A172 (cell line): ENCODE measurements around the gene LAMTOR5. TPM values are rescaled to one million over a fixed set of nuclear protein-coding genes. Genes with fewer than 3 reads are reported as not detected.

Experiments used
- DNase-seq: peaks from one replicate; pipeline ENCODE4 v3.0.0-alpha.2; 2015; ENCODE audit warnings: low spot score
- total RNA-seq: library from RNA; depleted of rRNA; stranded (reverse); fragments of >200 nt; shearing (Covaris generic); gene quantifications from 2 replicates; pipeline ENCODE4 v1.2.3, GENCODE V29; 2014; rRNA removed

Gene LAMTOR5
- total RNA-seq, 1 experiment from 2014 or later, result 158 TPM

GRCh38 chr1:110390096-110390495 is 17.4 kb downstream of the LAMTOR5 start:
- DNase-seq, result peak; percentile 62

- no peak for DNase-seq
These were observed 20.3 kb downstream of the LAMTOR5 start for GRCh38 chr1:110387048-110387754.

- no peak for DNase-seq
These were observed 22.1 kb downstream of the LAMTOR5 start for GRCh38 chr1:110385369-110385768.

- DNase-seq, result no peak
These were observed 22.7 kb downstream of the LAMTOR5 start for GRCh38 chr1:110384581-110385321.

GRCh38 chr1:110383251-110383990 is 24.1 kb downstream of the LAMTOR5 start:
- no peak for DNase-seq

GRCh38 chr1:110380672-110381283 is 26.7 kb downstream of the LAMTOR5 start:
- no peak for DNase-seq

- no peak for DNase-seq
These were observed 32.0 kb downstream of the LAMTOR5 start for GRCh38 chr1:110375490-110375889.

- peak; percentile 36 for DNase-seq
These were observed 36.7 kb downstream of the LAMTOR5 start for GRCh38 chr1:110370827-110371226.

- DNase-seq, result no peak
These were observed 43.3 kb downstream of the LAMTOR5 start for GRCh38 chr1:110364221-110364620.

GRCh38 chr1:110361856-110362255 is 45.6 kb downstream of the LAMTOR5 start:
- no peak for DNase-seq

- no peak for DNase-seq
These were observed 47.1 kb downstream of the LAMTOR5 start for GRCh38 chr1:110360431-110360830.

- DNase-seq, result no peak
These were observed 51.1 kb downstream of the LAMTOR5 start for GRCh38 chr1:110356379-110356778.

- no peak for DNase-seq
These were observed 52.2 kb downstream of the LAMTOR5 start for GRCh38 chr1:110355321-110355720.

Other genes starting within 250 kb of the LAMTOR5 start
- gene KCNC4, start 197.4 kb downstream of the LAMTOR5 start, total RNA-seq, result 0.86 and 1.2 TPM in 2 replicates
- gene RBM15, start 68.3 kb downstream of the LAMTOR5 start, total RNA-seq, result 25.9 and 27.6 TPM in 2 replicates
- gene SLC16A4, start 16.7 kb downstream of the LAMTOR5 start, total RNA-seq, result 31.0 and 35.0 TPM in 2 replicates
- gene PROK1, start 43.5 kb upstream of the LAMTOR5 start, total RNA-seq, result not detected in 2 replicates
- not detected in 2 replicates for gene KCNA10, start 111.5 kb upstream of the LAMTOR5 start, total RNA-seq
- 0.02 TPM in 1 of 2 replicates, not detected in the other for gene KCNA2, start 198.7 kb upstream of the LAMTOR5 start, total RNA-seq